ENCODE data around the gene PSME2. TPM values are rescaled to one million over a fixed set of nuclear protein-coding genes. Genes with fewer than 3 reads are reported as not detected.
A peak's percentile ranks its signal among the peaks of the same experiment; 100 is the strongest.

PSME2 gene
- total and polyA plus RNA-seq, 2 of the 13 experiments (the other 11 are each of a cell fraction or from before 2014, with no cell fraction given) = 332 to 716 TPM

DNA sequence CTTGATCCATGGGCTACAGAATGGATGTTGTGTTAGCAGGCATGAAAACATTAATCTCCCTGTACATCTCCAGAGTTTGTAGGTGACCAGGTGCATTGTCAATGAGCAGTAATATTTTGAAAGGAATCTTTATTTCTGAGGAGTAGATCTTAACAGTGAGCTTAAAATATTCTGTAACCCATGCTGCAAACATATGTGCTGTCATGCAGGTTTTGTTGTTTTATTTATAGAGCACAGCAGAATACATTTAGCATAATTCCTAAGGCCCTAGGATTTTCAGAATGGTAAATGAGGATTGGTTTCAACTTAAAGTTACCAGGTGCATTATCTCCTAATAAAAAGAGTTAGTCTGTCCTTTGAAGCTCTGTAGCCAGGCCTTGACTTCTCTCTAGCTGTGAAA is 19.5 kb downstream of the PSME2 start (continued):
- no peak for TF ChIP-seq PITX1 (CRISPR knock-in tag; IDR thresholded peaks at IDR 0.05)
- TF ChIP-seq, protein P1, sequence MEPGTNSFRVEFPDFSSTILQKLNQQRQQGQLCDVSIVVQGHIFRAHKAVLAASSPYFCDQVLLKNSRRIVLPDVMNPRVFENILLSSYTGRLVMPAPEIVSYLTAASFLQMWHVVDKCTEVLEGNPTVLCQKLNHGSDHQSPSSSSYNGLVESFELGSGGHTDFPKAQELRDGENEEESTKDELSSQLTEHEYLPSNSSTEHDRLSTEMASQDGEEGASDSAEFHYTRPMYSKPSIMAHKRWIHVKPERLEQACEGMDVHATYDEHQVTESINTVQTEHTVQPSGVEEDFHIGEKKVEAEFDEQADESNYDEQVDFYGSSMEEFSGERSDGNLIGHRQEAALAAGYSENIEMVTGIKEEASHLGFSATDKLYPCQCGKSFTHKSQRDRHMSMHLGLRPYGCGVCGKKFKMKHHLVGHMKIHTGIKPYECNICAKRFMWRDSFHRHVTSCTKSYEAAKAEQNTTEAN (CRISPR knock-in tag; conservative IDR thresholded peaks at IDR 0.05) = no peak

DNA sequence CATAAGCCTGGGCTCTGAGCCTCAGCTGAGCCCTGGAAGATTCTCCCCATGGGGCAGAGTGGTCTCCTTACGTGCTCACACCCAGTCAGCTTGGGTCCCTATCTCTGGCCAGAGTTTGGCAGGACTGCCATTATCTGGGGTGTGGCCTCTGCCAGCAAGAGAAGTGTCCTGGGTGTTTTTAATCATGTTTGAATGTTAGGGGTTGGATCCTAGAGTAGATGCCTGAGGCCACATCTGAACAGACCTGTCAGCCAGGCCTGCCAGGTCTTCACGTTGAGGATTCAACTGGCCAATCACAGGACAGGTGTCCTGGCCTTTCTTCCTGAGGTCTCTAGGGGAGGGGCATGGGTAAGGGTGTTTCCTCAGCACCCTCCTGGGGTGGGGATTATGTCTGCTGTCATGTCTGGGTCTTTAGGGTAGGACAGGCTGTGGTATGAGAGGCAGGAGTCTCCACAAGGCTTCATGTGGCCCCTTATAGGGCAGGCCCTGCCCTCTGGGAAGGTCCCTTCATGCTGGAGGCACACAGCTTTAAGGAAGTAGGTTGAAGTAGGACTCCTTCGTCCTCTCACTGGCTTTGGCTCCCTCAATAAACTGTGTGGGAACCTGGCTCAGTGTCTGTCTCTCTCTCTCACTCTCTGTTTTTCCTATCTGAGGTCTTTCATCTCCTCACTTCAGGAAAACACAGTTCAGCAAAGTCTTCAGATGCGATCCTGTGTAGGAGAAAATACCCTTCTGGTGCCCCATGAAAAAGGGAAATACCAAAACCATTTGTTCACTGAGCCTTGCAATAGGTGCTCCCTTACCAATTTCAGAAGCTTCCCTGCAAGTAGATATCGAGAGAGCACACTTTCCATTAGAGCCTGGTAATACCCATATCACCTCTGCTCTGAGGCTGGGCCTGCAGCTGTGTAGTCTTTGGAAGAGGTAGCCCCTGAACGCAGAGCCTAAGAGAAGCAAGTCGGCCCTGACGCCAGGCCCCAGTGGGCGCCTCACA is 22.7 kb downstream of the PSME2 start:
- FAIRE-seq = no peak
- Histone ChIP-seq H3K4me3 (replicated peaks in 1 of 3; ENCODE audit: insufficient read depth in 1 of 3, low read depth in 2 of 3, low read length in 3 of 3) (no peak overlapping the region), H3K27me3 (ENCODE audit: control insufficient read depth in 1 of 2, insufficient read depth in 2 of 2, low read length in 2 of 2) (no peaks in the 10 kb centered on the region), H3K9me3 (ENCODE audit: low read length) (no peaks in the 10 kb centered on the region), H3K4me2 (ENCODE audit: low read depth, low read length) (no peak overlapping the region), H4K20me1 (ENCODE audit: insufficient read depth, low read length) (no peaks in the 10 kb centered on the region), H3K9ac (ENCODE audit: insufficient read depth, low read depth, low read length) (no peak overlapping the region), H3K79me2 (ENCODE audit: insufficient read depth, low read length) (no peaks in the 10 kb centered on the region), H2AFZ (ENCODE audit: low read length) (no peak overlapping the region), H3K36me3 (replicated peaks in 1 of 2; ENCODE audit: control insufficient read depth in 1 of 2, insufficient read depth in 2 of 2, low read length in 2 of 2) (peaks cover 44 to 49% of the 10 kb centered on the region in 2 experiments), H3K4me1 (ENCODE audit: insufficient read depth, low read length) (peaks cover 5% of the 10 kb centered on the region; the same call in 1 of the 2 replicates), H3K27ac (ENCODE audit: extremely low read length, insufficient read depth, low read length) (no peak overlapping the region)
- intact Hi-C loops (cut with micrococcal nuclease; ENCODE audit: unreplicated experiment) = no loop called here
- in situ Hi-C loops (cut with HindIII; ENCODE audit: extremely low pct_ligation_motif_present, low pct_unique_long_range_greater_than_20kb) = loop anchor here (25.0 kb wide), 1 partner anchor 1536 kb away; the partner anchor contains the start of genes ABHD4 and DAD1
- ATAC-seq = peak; percentile 14
- no peak for DNase-seq (ENCODE audit: low spot score)
- ChIA-PET CTCF (ENCODE audit: low intra/inter-chr PET ratio, low total read pairs) (no interaction called here), POLR2A (interaction anchor here (0.9 to 22.7 kb wide), 10 partner anchors 3 to 90 kb away, joined by 3 to 977 read pairs (median 13); partner anchors contain the start of genes CHMP4A, DCAF11, EMC9 and FITM1)
- TF ChIP-seq ZZZ3 (CRISPR knock-in tag; IDR thresholded peaks at IDR 0.05; ENCODE audit: borderline replicate concordance) (no peak), MED8 (CRISPR knock-in tag; IDR thresholded peaks at IDR 0.05; ENCODE audit: insufficient replicate concordance) (no peak), KLF13 (CRISPR knock-in tag; IDR thresholded peaks at IDR 0.05) (0 out of 2 replicates have a peak, but pooled peaks have one; percentile 11), ZBTB8A (CRISPR knock-in tag; IDR thresholded peaks at IDR 0.05; ENCODE audit: borderline replicate concordance, low read depth) (no peak), PHF8 (CRISPR knock-in tag; IDR thresholded peaks at IDR 0.05) (peak; percentile 8; the same call in 1 of the 2 replicates), FOXK2 (IDR thresholded peaks at IDR 0.05) (no peak), ZNF629 (CRISPR knock-in tag; conservative IDR thresholded peaks at IDR 0.05) (no peak), POLR2AphosphoS5 (IDR thresholded peaks at IDR 0.05; ENCODE audit: low read depth, low read length) (peak; percentile 27; the same call in 1 of the 2 replicates), GZF1 (CRISPR knock-in tag; IDR thresholded peaks at IDR 0.05) (0 out of 2 replicates have a peak, but pooled peaks have one; percentile 28), ZNF746 (CRISPR knock-in tag; IDR thresholded peaks at IDR 0.05) (0 out of 2 replicates have a peak, but pooled peaks have one; percentile 33), HOXA5 (CRISPR knock-in tag; IDR thresholded peaks at IDR 0.05) (no peak), POLR2AphosphoS2 (IDR thresholded peaks at IDR 0.05; ENCODE audit: low read depth, low read length) (peak; percentile 66; the same call in 1 of the 2 replicates)
- TF ChIP-seq, protein P2, sequence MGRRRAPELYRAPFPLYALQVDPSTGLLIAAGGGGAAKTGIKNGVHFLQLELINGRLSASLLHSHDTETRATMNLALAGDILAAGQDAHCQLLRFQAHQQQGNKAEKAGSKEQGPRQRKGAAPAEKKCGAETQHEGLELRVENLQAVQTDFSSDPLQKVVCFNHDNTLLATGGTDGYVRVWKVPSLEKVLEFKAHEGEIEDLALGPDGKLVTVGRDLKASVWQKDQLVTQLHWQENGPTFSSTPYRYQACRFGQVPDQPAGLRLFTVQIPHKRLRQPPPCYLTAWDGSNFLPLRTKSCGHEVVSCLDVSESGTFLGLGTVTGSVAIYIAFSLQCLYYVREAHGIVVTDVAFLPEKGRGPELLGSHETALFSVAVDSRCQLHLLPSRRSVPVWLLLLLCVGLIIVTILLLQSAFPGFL (CRISPR knock-in tag; IDR thresholded peaks at IDR 0.05) = no peak
- TF ChIP-seq, protein P3, sequence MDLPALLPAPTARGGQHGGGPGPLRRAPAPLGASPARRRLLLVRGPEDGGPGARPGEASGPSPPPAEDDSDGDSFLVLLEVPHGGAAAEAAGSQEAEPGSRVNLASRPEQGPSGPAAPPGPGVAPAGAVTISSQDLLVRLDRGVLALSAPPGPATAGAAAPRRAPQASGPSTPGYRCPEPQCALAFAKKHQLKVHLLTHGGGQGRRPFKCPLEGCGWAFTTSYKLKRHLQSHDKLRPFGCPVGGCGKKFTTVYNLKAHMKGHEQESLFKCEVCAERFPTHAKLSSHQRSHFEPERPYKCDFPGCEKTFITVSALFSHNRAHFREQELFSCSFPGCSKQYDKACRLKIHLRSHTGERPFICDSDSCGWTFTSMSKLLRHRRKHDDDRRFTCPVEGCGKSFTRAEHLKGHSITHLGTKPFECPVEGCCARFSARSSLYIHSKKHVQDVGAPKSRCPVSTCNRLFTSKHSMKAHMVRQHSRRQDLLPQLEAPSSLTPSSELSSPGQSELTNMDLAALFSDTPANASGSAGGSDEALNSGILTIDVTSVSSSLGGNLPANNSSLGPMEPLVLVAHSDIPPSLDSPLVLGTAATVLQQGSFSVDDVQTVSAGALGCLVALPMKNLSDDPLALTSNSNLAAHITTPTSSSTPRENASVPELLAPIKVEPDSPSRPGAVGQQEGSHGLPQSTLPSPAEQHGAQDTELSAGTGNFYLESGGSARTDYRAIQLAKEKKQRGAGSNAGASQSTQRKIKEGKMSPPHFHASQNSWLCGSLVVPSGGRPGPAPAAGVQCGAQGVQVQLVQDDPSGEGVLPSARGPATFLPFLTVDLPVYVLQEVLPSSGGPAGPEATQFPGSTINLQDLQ (CRISPR knock-in tag; IDR thresholded peaks at IDR 0.05) = 0 out of 2 replicates have a peak, but pooled peaks have one; percentile 21
- TF ChIP-seq, protein P4, sequence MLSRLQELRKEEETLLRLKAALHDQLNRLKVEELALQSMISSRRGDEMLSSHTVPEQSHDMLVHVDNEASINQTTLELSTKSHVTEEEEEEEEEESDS (CRISPR knock-in tag; IDR thresholded peaks at IDR 0.05; ENCODE audit: borderline replicate concordance) = no peak
- WGBS (ENCODE audit: low lambda C conversion rate) = 95% methylated on average over 9 of the region's 9 CpGs
- no TSS peak for BruUV-seq (replicated peaks)
